ENCODE data around the gene KRT14.

DNA sequence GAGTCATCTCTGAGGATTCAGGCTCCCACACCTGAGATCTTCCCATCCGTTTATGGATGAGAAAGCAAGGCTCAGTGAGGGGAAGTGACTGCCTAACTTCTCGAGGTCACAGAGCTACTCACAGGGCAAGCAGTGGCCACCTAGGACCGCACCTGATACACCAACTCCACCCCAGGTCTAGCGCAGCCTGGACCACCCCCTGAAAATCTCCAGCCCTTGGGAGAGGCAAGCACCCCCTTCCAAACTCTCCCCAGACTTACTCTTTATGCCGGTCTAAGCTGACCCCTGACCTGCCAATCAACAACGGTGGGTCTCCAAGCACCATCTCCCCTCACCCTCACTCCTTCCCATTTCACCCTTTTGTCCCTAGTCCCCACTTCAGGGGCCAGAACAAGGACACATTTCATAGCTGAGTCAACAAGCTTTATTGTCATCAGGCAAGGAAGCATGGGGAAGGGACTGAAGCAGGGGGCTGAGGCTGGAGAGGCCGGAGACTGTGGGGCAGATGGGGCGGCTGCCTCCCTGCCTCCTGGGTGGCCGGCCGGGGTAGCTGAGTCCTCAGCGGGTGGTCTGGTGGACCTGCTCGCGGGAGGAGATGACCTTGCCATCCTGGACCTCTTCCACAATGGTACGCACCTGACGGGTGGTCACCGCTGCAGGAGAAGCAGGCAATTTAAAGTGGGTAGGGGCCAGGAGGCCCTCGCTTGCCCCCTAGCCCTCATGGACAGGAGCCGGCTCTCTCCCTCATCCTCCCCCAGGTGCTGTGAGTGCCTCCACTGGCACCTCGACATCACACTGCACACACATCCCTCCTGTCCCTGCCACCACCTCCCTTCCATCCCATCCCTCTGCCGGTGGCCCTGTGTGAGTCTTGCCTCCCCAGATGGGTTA lies 32.6 kb upstream of the KRT14 start:
- TF ChIP-seq CTCF (IDR thresholded peaks at IDR 0.05; ENCODE audit: borderline replicate concordance, extremely low read depth, low read length, poor library complexity, severe bottlenecking) (no peak), EZH2 (IDR thresholded peaks at IDR 0.05; ENCODE audit: borderline replicate concordance, low read depth, low read length, severe bottlenecking) (no peak)
